Nucleus accumbens (tissue), 56 donors: ENCODE measurements around the gene PGAM1.
A peak's percentile ranks its signal among the peaks of the same experiment; 100 is the strongest.
"Not testable (repeated sequence)": the region's sequence is repeated elsewhere in the genome, so short reads cannot be mapped to it uniquely, and the experiment has no call there.

Source experiments
- DNase-seq, 56 donors: peaks; one replicate each; lab custom pipeline; 2025; lab: John Stamatoyannopoulos, UW

The PGAM1 gene

GRCh38 chr10:97407211-97407951 is 18.6 kb upstream of the PGAM1 start:
- DNase-seq = peak in 33 of 56 donors; percentile 10 to 65 (median 33)

GRCh38 chr10:97407952-97408248 is 18.1 kb upstream of the PGAM1 start:
- no peak for DNase-seq

- DNase-seq = no peak
Measured at GRCh38 chr10:97408496-97408992, 17.4 kb upstream of the PGAM1 start.

- no peak for DNase-seq
Measured at GRCh38 chr10:97411406-97411805, 14.6 kb upstream of the PGAM1 start.

GRCh38 chr10:97412891-97413304 is 13.1 kb upstream of the PGAM1 start:
- no peak for DNase-seq

- no peak for DNase-seq
Measured at GRCh38 chr10:97416565-97416964, 9.4 kb upstream of the PGAM1 start.

GRCh38 chr10:97423757-97424098 is 2.3 kb upstream of the PGAM1 start:
- DNase-seq = not testable (repeated sequence)

GRCh38 chr10:97426776-97427570 is 982 bp downstream of the PGAM1 start:
- peak in 2 of 56 donors; percentile 5 to 25 for DNase-seq

- no peak for DNase-seq
Measured at GRCh38 chr10:97427571-97428179, 1.7 kb downstream of the PGAM1 start.

GRCh38 chr10:97428572-97428981 is 2.6 kb downstream of the PGAM1 start:
- DNase-seq = no peak

GRCh38 chr10:97434055-97434454 is 8.1 kb downstream of the PGAM1 start:
- DNase-seq = no peak

GRCh38 chr10:97434557-97434956 is 8.6 kb downstream of the PGAM1 start:
- no peak for DNase-seq

GRCh38 chr10:97435211-97435610 is 9.2 kb downstream of the PGAM1 start:
- no peak for DNase-seq

- DNase-seq = no peak
Measured at GRCh38 chr10:97442277-97442676, 16.3 kb downstream of the PGAM1 start.

- no peak for DNase-seq
Measured at GRCh38 chr10:97444212-97444611, 18.2 kb downstream of the PGAM1 start.

- DNase-seq = peak in 1 of 56 donors; percentile 42
Measured at GRCh38 chr10:97445357-97445721, 19.3 kb downstream of the PGAM1 start.

GRCh38 chr10:97445722-97446639 is 20.0 kb downstream of the PGAM1 start, which contains the start of the genes EXOSC1 and ZDHHC16:
Gene EXOSC1, minus strand, starts transcription at chr10:97446006. Its CDS starts 21 bp downstream, at chr10:97445985.
Gene ZDHHC16, plus strand, starts transcription at chr10:97446175. Its CDS starts 5,501 bp downstream, at chr10:97451676.
- peak; percentile 44 to 98 (median 92) for DNase-seq

- DNase-seq = no peak
Measured at GRCh38 chr10:97450828-97451227, 24.8 kb downstream of the PGAM1 start.

- DNase-seq = no peak
Measured at GRCh38 chr10:97451605-97452004, 25.6 kb downstream of the PGAM1 start.

GRCh38 chr10:97452352-97452751 is 26.4 kb downstream of the PGAM1 start:
- DNase-seq = no peak
